ENCODE measurements around the gene ANKRD18A. TPM values are rescaled to one million over a fixed set of nuclear protein-coding genes. Genes with fewer than 3 reads are reported as not detected.

ANKRD18A gene
- total and polyA plus RNA-seq, 2 of the 4 experiments (the other 2 are of a cell fraction) = not detected

DNA sequence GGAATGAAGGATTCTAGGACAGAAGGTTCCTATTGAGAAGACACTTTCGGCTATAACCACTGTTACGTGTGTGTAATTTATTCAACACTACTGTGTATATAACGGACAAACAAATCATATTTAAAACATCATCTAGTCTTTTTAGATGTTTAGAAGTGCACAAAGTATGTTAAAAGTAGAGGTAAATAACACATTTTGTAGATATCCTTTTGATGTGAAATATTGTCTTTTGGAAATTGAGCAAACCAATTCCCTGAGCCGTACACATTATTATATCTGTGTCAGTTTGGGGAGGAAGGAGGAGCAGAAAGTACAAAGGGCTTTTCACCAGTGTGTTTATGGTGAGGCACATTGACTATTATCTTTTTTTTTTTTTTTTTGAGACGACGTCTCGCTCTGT lies 39.1 kb upstream of the ANKRD18A start:
- ATAC-seq (ENCODE audit: low read depth) (no peak), DNase-seq (no peak)
- TF ChIP-seq POLR2A (IDR thresholded peaks at IDR 0.05; ENCODE audit: low read depth, low read length) = no peak
- TF ChIP-seq, protein P1, sequence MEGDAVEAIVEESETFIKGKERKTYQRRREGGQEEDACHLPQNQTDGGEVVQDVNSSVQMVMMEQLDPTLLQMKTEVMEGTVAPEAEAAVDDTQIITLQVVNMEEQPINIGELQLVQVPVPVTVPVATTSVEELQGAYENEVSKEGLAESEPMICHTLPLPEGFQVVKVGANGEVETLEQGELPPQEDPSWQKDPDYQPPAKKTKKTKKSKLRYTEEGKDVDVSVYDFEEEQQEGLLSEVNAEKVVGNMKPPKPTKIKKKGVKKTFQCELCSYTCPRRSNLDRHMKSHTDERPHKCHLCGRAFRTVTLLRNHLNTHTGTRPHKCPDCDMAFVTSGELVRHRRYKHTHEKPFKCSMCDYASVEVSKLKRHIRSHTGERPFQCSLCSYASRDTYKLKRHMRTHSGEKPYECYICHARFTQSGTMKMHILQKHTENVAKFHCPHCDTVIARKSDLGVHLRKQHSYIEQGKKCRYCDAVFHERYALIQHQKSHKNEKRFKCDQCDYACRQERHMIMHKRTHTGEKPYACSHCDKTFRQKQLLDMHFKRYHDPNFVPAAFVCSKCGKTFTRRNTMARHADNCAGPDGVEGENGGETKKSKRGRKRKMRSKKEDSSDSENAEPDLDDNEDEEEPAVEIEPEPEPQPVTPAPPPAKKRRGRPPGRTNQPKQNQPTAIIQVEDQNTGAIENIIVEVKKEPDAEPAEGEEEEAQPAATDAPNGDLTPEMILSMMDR (conservative IDR thresholded peaks at IDR 0.05; ENCODE audit: low read depth, low read length) = no peak
- no peak for TF ChIP-seq SMC3 (IDR thresholded peaks at IDR 0.05; ENCODE audit: low read depth, low read length)
- no peak for TF ChIP-seq MAZ (IDR thresholded peaks at IDR 0.05; ENCODE audit: borderline replicate concordance, low read depth, low read length)
- no peak for TF ChIP-seq ELK1 (IDR thresholded peaks at IDR 0.05; ENCODE audit: borderline replicate concordance, low read depth, low read length)
- TF ChIP-seq FOS (IDR thresholded peaks at IDR 0.05; ENCODE audit: low read depth, low read length) = no peak
- no peak for TF ChIP-seq CHD1 (IDR thresholded peaks at IDR 0.05; ENCODE audit: low read depth, low read length)
- TF ChIP-seq CEBPB (IDR thresholded peaks at IDR 0.05; ENCODE audit: low read depth, low read length) = no peak
- TF ChIP-seq RAD21 (IDR thresholded peaks at IDR 0.05; ENCODE audit: low read length) = no peak
- no peak for TF ChIP-seq MXI1 (IDR thresholded peaks at IDR 0.05; ENCODE audit: borderline replicate concordance, low read depth, low read length)
- no peak for TF ChIP-seq RCOR1 (IDR thresholded peaks at IDR 0.05; ENCODE audit: insufficient replicate concordance, low read length)
- no peak for TF ChIP-seq RFX5 (IDR thresholded peaks at IDR 0.05; ENCODE audit: low read depth, low read length)
- TF ChIP-seq MAFK (IDR thresholded peaks at IDR 0.05; ENCODE audit: low read depth, low read length) = no peak
- TF ChIP-seq USF2 (IDR thresholded peaks at IDR 0.05; ENCODE audit: low read depth, low read length) = no peak
- TF ChIP-seq NFE2L2 (IDR thresholded peaks at IDR 0.05; ENCODE audit: low read depth, low read length) = no peak
- no peak for TF ChIP-seq BHLHE40 (IDR thresholded peaks at IDR 0.05; ENCODE audit: low read depth, low read length)
- Histone ChIP-seq H3K4me2 (ENCODE audit: low read depth, low read length) (no peak overlapping the region), H2BK5ac (ENCODE audit: low read depth, low read length, poor library complexity, severe bottlenecking) (no peak overlapping the region), H2BK120ac (ENCODE audit: low read depth, low read length) (no peak overlapping the region), H4K5ac (ENCODE audit: low read depth, low read length) (no peak overlapping the region), H3K4me1 (ENCODE audit: control insufficient read depth, insufficient read depth, low read length) (no peaks in the 10 kb centered on the region), H3K9me3 (ENCODE audit: control insufficient read depth, insufficient read depth, low read length) (no peaks in the 10 kb centered on the region), H2BK15ac (ENCODE audit: low read depth, low read length) (no peak overlapping the region), H3K14ac (replicated peaks; ENCODE audit: low read depth, low read length) (no peak overlapping the region), H2AK5ac (ENCODE audit: low read depth, low read length) (no peak overlapping the region), H3K27ac (ENCODE audit: insufficient read depth, low read length) (no peak overlapping the region), H3K4ac (ENCODE audit: low read depth, low read length) (no peak overlapping the region), H3K79me1 (ENCODE audit: low read depth in 1 of 2, low read length in 2 of 2) (no peaks in the 10 kb centered on the region), H2AFZ (replicated peaks; ENCODE audit: low read length, poor library complexity) (no peak overlapping the region), H4K20me1 (ENCODE audit: insufficient read depth, low read length) (no peaks in the 10 kb centered on the region), H3K27me3 (ENCODE audit: control insufficient read depth, insufficient read depth, low read length) (no peaks in the 10 kb centered on the region; the same call in 1 of the 2 replicates), H3K9ac (ENCODE audit: low read depth, low read length) (no peak overlapping the region), H3K4me3 (ENCODE audit: insufficient read depth, low read depth, low read length) (no peak overlapping the region), H3K36me3 (ENCODE audit: control insufficient read depth, insufficient read depth, low read length) (no peaks in the 10 kb centered on the region), H3K9me1 (ENCODE audit: insufficient read depth, low read length) (no peaks in the 10 kb centered on the region), H4K8ac (ENCODE audit: low read depth in 2 of 2, low read length in 2 of 2) (no peak overlapping the region), H2AK9ac (replicated peaks; ENCODE audit: low read depth, low read length, poor library complexity) (no peak overlapping the region), H4K91ac (ENCODE audit: insufficient read depth, low read depth, low read length) (no peak overlapping the region), H2BK20ac (ENCODE audit: low read depth, low read length) (no peak overlapping the region), H3K23ac (ENCODE audit: low read depth, low read length) (no peak overlapping the region), H3K56ac (ENCODE audit: extremely low read depth, insufficient read depth, low read length) (no peak overlapping the region), H3K18ac (ENCODE audit: low read depth, low read length) (no peak overlapping the region)
- dilution Hi-C loops (cut with HindIII; ENCODE audit: low sequenced_read_pairs, unreplicated experiment) (no loop called here), intact Hi-C loops (cut with micrococcal nuclease) (no loop called here), in situ Hi-C loops (cut with MboI; ENCODE audit: low sequenced_read_pairs) (no loop called here)
- CTCF ChIA-PET = no interaction called here
- WGBS, 2 experiments (ENCODE audit: extremely low coverage in 2 of 2, insufficient read length in 1 of 2) = no CpG with 5 or more reads among the region's 7 CpGs
- BruUV-seq (replicated peaks) = no TSS peak
- POLR2A ChIA-PET (ENCODE audit: unreplicated experiment) = no interaction called here

Data from IMR-90 (cell line).